ENCODE data around the gene DLGAP1.

The DLGAP1 gene

GRCh38 chr18:3654442-3655253, 800.5 kb downstream of the DLGAP1 start:
- TF ChIP-seq REST (IDR thresholded peaks at IDR 0.05; ENCODE audit: insufficient replicate concordance, low read depth) (no peak), CTCF (IDR thresholded peaks at IDR 0.05; ENCODE audit: insufficient read depth, low read length) (no peak), POLR2AphosphoS5 (IDR thresholded peaks at IDR 0.05; ENCODE audit: low read depth) (no peak), SPI1 (IDR thresholded peaks at IDR 0.05; ENCODE audit: borderline replicate concordance, low read depth) (no peak), GABPA (IDR thresholded peaks at IDR 0.05; ENCODE audit: low read depth) (no peak)
- Histone ChIP-seq H3K4me3 (replicated peaks; ENCODE audit: insufficient read depth, low read length) (no peak overlapping the region), H3K27ac (replicated peaks) (peak overlapping the region; percentile 61), H3K27me3 (ENCODE audit: insufficient read depth, poor library complexity, severe bottlenecking) (no peaks in the 10 kb centered on the region)
- no peak for DNase-seq (ENCODE audit: low read depth in 1 of 2, low spot score in 1 of 2)

- Histone ChIP-seq H3K27me3 (ENCODE audit: insufficient read depth, poor library complexity, severe bottlenecking) (no peaks in the 10 kb centered on the region), H3K27ac (replicated peaks) (peak overlapping the region; percentile 40; the same call in 1 of the 2 replicates), H3K4me3 (replicated peaks; ENCODE audit: insufficient read depth, low read length) (no peak overlapping the region)
- no peak for DNase-seq (ENCODE audit: low read depth in 1 of 2, low spot score in 1 of 2)
- no peak for TF ChIP-seq CTCF (IDR thresholded peaks at IDR 0.05; ENCODE audit: insufficient read depth, low read length)
- no peak for TF ChIP-seq REST (IDR thresholded peaks at IDR 0.05; ENCODE audit: insufficient replicate concordance, low read depth)
- TF ChIP-seq GABPA (IDR thresholded peaks at IDR 0.05; ENCODE audit: low read depth), result no peak
- TF ChIP-seq POLR2AphosphoS5 (IDR thresholded peaks at IDR 0.05; ENCODE audit: low read depth), result no peak
- TF ChIP-seq SPI1 (IDR thresholded peaks at IDR 0.05; ENCODE audit: borderline replicate concordance, low read depth), result no peak
These were observed 801.2 kb downstream of the DLGAP1 start for GRCh38 chr18:3653851-3654441.

- no peak for DNase-seq (ENCODE audit: low read depth in 1 of 2, low spot score in 1 of 2)
These were observed 801.8 kb downstream of the DLGAP1 start for GRCh38 chr18:3653263-3653850.

More at GRCh38 chr18:3653263-3653850, 801.8 kb downstream of the DLGAP1 start:
- H3K27ac ChIP-seq (replicated peaks), result peak overlapping the region; percentile 40
- no peaks in the 10 kb centered on the region for H3K27me3 ChIP-seq (ENCODE audit: insufficient read depth, poor library complexity, severe bottlenecking)
- H3K4me3 ChIP-seq (replicated peaks; ENCODE audit: insufficient read depth, low read length), result no peak overlapping the region
- no peak for TF ChIP-seq REST (IDR thresholded peaks at IDR 0.05; ENCODE audit: insufficient replicate concordance, low read depth)
- no peak for TF ChIP-seq POLR2AphosphoS5 (IDR thresholded peaks at IDR 0.05; ENCODE audit: low read depth)
- no peak for TF ChIP-seq CTCF (IDR thresholded peaks at IDR 0.05; ENCODE audit: insufficient read depth, low read length)

Data from HL-60 (cell line).